Activated naive CD4-positive, alpha-beta T cell treated with anti-CD3 and anti-CD28 coated beads for 36 hours (primary cell): ENCODE measurements around the gene PLXNA1. TPM values are rescaled to one million over a fixed set of nuclear protein-coding genes. Genes with fewer than 3 reads are reported as not detected.

Source experiments
- CTCF ChIA-PET: fragments of 350-600 bp; sonication (Branson Sonifier 250); formaldehyde crosslinking; loops from one replicate; lab custom pipeline; 2021; ENCODE audit warnings: antibody characterized with exemption; lab: Charles Lee
- DNase-seq: peaks from one replicate; pipeline ENCODE4 v3.0.0-alpha.2; 2020
- H3K27ac Mint-ChIP-seq: one replicate; pipeline ENCODE4 v1.8.0; 2021; ENCODE audit warnings: mild to moderate bottlenecking, mixed read lengths
- H3K27me3 Mint-ChIP-seq: one replicate; pipeline ENCODE4 v1.8.0; 2021; ENCODE audit warnings: low read depth, mixed read lengths
- H3K36me3 Mint-ChIP-seq: one replicate; pipeline ENCODE4 v1.8.0; 2021; ENCODE audit warnings: low read depth, mixed read lengths
- H3K4me1 Mint-ChIP-seq: one replicate; pipeline ENCODE4 v1.8.0; 2021; ENCODE audit warnings: low read depth, mixed read lengths
- H3K4me3 Mint-ChIP-seq: one replicate; pipeline ENCODE4 v1.8.0; 2021; ENCODE audit warnings: mild to moderate bottlenecking, moderate library complexity, mixed read lengths
- H3K9me3 Mint-ChIP-seq: one replicate; pipeline ENCODE4 v1.8.0; 2021; ENCODE audit warnings: mixed read lengths
- intact Hi-C: fragments of 100-400 bp; cut with micrococcal nuclease; formaldehyde crosslinking; loops from one replicate; pipeline ENCODE4 v1.15.1; 2023
- total RNA-seq, 2 experiments: library from RNA; stranded (reverse); gene quantifications; one replicate each; pipeline ENCODE4 v1.2.3, GENCODE V29; 2021

The PLXNA1 gene
- total RNA-seq, 2 experiments from 2014 or later, result 5.0 to 5.8 TPM

DNA sequence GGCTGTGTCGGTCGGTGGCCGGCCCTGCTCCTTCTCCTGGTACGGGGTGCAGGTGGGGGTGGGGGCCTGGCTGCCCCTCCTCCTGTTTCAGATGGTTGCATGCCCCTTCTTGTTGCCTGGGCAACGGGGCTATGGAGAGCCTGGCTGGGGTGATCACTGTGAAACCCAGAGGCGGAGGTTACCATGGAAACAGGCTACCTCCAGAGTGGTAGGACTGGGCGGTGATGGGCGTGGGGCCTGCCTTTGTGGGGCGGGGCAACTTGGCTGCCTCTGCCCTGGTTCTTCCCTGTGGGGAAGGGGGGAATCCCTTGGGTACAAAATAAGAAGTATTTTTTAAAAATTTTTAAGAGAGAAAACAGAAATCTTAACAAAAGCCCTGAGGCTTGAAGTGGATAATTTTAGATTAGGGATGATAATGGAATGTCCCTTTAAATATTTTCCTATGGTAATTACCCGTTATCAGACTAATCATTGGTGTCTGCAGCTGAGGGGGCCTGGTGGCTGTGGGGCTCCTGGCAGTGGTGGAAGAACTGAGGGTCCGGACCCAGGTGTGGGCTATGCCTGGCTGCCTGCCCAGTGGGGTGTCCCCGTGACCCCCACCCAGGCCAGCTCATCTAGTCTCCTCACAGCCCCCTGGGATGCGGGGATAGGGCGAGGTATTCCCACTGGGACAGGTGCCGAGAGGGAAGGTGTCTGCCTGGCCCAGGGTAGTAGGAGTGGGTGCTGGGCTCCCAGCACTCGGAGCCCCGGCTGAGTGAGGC, 32.5 kb downstream of the PLXNA1 start:
- Mint-ChIP-seq H3K9me3 (no peaks in the 10 kb centered on the region), H3K27ac (no peak overlapping the region), H3K36me3 (peaks cover 8% of the 10 kb centered on the region), H3K4me1 (no peaks in the 10 kb centered on the region), H3K4me3 (no peak overlapping the region), H3K27me3 (no peaks in the 10 kb centered on the region)
- DNase-seq, result no peak
- intact Hi-C loops, result no loop called here
- CTCF ChIA-PET, result no interaction called here

DNA sequence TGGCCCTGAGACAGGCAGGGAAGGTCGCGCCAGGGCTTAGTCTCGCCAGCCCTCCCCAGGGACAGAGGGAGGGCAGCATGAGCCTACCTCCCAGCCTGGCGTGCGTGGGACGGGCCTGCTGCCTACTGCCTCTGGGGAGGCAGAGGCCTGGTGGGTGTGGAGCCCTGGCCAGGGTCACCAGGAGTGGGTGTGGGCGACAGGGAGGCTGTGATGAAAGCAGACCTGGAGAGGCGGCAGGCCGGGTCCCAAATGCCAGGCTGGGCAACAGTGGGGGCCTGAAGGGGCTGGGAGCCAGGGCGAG, 33.1 kb downstream of the PLXNA1 start:
- no peak for DNase-seq
- no peaks in the 10 kb centered on the region for H3K4me1 Mint-ChIP-seq
- no peak overlapping the region for H3K27ac Mint-ChIP-seq
- H3K9me3 Mint-ChIP-seq, result no peaks in the 10 kb centered on the region
- H3K36me3 Mint-ChIP-seq, result peaks cover 8% of the 10 kb centered on the region
- intact Hi-C loops, result no loop called here
- H3K4me3 Mint-ChIP-seq, result no peak overlapping the region
- no peaks in the 10 kb centered on the region for H3K27me3 Mint-ChIP-seq
- CTCF ChIA-PET, result no interaction called here

DNA sequence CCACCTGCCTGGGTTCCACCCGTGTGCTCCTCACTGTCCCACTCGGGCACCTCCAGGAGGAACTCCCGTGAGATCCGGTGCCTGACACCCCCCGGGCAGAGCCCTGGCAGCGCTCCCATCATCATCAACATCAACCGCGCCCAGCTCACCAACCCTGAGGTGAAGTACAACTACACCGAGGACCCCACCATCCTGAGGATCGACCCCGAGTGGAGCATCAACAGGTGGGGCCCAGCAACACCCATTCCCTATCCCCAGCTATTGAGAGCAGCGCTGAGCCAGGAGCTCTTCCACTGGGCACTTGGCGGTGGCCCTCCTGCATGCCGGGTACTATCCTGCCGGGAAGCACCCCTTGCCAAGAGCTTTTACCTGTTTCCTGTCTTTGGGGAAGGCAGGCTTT, 33.5 kb downstream of the PLXNA1 start:
- H3K27me3 Mint-ChIP-seq, result no peaks in the 10 kb centered on the region

DNA sequence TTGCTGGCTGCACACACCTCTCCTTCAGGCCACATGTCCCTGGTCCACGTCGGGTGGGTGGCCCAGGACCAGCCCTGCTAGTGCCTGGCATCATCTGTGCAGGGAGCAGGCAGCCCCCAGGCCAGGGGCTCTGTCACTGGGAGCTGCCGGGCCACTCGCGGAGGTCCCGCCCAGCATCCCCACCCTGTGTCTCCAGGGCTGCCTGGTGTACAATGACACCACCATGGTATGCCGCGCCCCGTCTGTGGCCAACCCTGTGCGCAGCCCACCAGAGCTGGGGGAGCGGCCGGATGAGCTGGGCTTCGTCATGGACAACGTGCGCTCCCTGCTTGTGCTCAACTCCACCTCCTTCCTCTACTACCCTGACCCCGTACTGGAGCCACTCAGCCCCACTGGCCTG, 34.3 kb downstream of the PLXNA1 start:
- DNase-seq, result no peak
- Mint-ChIP-seq H3K4me3 (no peak overlapping the region), H3K27me3 (no peaks in the 10 kb centered on the region), H3K36me3 (peaks cover 11% of the 10 kb centered on the region), H3K9me3 (no peaks in the 10 kb centered on the region), H3K4me1 (no peaks in the 10 kb centered on the region), H3K27ac (no peak overlapping the region)
- intact Hi-C loops, result no loop called here
- CTCF ChIA-PET, result no interaction called here

More for the DNA sequence above, 33.5 kb downstream of the PLXNA1 start:
- DNase-seq, result no peak
- Mint-ChIP-seq H3K36me3 (peaks cover 11% of the 10 kb centered on the region), H3K4me3 (no peak overlapping the region), H3K27ac (no peak overlapping the region), H3K9me3 (no peaks in the 10 kb centered on the region), H3K4me1 (no peaks in the 10 kb centered on the region)
- intact Hi-C loops, result no loop called here
- CTCF ChIA-PET, result no interaction called here

DNA sequence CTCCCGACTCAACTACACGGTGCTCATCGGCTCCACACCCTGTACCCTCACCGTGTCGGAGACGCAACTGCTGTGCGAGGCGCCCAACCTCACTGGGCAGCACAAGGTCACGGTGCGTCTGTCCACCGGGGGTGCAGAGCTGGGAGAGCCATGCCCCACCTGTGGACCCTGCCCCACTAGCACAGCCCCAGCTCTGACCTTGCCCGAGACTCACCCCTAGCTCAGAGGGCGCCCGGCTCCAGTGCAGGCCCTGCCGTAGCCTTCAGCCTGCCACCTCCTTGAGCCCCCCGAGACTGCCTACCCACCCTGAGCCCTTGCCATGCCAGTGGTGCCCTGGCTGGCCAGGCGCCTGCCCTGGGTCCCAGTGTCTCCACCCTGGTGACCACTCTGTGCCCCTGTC, 34.9 kb downstream of the PLXNA1 start:
- intact Hi-C loops, result no loop called here
- Mint-ChIP-seq H3K9me3 (no peaks in the 10 kb centered on the region), H3K4me3 (no peak overlapping the region), H3K27me3 (no peaks in the 10 kb centered on the region), H3K4me1 (no peaks in the 10 kb centered on the region), H3K27ac (no peak overlapping the region), H3K36me3 (peaks cover 11% of the 10 kb centered on the region)
- CTCF ChIA-PET, result no interaction called here
- no peak for DNase-seq

DNA sequence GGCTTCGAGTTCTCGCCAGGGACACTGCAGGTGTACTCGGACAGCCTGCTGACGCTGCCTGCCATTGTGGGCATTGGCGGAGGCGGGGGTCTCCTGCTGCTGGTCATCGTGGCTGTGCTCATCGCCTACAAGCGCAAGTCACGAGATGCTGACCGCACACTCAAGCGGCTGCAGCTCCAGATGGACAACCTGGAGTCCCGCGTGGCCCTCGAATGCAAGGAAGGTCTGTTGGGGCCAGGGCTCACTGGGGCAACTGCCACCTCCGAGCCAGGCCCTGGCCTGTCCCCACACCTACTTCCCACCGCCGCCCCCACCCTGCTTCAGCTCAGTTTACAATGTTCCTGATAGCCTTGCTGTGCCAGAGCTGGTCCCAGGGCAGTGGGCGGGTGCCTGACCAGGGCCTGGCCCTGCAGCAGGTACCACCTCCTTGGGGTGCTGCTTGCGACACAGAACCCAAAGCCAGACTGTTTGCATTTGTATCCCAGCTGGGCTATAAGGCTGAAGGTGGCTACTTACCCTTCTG, 35.5 kb downstream of the PLXNA1 start:
- intact Hi-C loops, result no loop called here
- no peak for DNase-seq
- no peak overlapping the region for H3K4me3 Mint-ChIP-seq
- H3K36me3 Mint-ChIP-seq, result peaks cover 11% of the 10 kb centered on the region
- H3K9me3 Mint-ChIP-seq, result no peaks in the 10 kb centered on the region
- no peaks in the 10 kb centered on the region for H3K4me1 Mint-ChIP-seq
- no peak overlapping the region for H3K27ac Mint-ChIP-seq
- no peaks in the 10 kb centered on the region for H3K27me3 Mint-ChIP-seq
- CTCF ChIA-PET, result no interaction called here

DNA sequence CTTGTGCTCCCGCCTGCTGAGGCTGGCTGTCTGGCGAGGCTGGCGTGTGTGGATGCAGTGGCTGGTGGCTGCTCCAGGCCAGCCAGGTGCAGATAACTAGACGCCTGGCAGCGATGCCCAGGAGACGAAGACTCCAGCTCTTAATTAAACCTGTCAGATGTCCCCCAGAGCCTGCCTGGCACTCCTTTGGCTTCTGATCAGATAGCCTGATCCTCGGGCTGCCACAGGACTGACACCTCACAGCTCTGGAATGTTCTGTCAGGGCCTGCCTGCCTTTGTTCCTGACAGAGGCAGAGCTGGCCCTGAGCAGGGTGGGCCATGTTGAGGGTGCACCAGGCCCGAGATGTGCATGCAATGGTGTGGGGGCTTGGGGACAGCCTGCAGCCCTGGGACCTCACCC, 36.5 kb downstream of the PLXNA1 start:
- H3K4me3 Mint-ChIP-seq, result no peak overlapping the region
- CTCF ChIA-PET, result no interaction called here
- no peaks in the 10 kb centered on the region for H3K27me3 Mint-ChIP-seq
- no peaks in the 10 kb centered on the region for H3K9me3 Mint-ChIP-seq
- no peak overlapping the region for H3K27ac Mint-ChIP-seq
- no peaks in the 10 kb centered on the region for H3K4me1 Mint-ChIP-seq
- intact Hi-C loops, result no loop called here
- DNase-seq, result no peak
- H3K36me3 Mint-ChIP-seq, result peaks cover 11% of the 10 kb centered on the region

DNA sequence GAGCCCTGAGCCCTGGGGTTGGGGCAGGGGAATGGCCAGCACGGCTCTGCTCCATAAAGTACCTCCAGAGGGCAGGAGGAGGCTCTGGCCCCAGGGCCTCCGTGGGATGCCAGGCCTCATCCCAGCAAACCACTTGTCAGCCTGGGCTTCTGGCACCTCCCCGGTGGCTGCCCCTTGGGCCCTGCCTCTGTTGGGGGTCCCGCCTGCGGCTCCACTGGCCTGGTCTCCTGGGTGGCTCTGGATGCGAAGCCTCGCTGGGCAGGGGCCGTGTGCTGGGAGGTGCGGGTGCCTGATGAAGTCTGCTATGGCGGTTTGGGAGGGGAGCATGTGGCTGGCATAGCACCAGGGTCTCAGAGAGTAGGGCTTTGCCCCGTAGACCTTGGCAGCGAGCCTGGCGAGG, 37.6 kb downstream of the PLXNA1 start:
- H3K4me1 Mint-ChIP-seq, result no peaks in the 10 kb centered on the region
- H3K27ac Mint-ChIP-seq, result no peak overlapping the region
- H3K4me3 Mint-ChIP-seq, result no peak overlapping the region
- CTCF ChIA-PET, result no interaction called here
- peaks cover 11% of the 10 kb centered on the region for H3K36me3 Mint-ChIP-seq
- DNase-seq, result no peak
- H3K9me3 Mint-ChIP-seq, result no peaks in the 10 kb centered on the region
- no peaks in the 10 kb centered on the region for H3K27me3 Mint-ChIP-seq
- intact Hi-C loops, result no loop called here

DNA sequence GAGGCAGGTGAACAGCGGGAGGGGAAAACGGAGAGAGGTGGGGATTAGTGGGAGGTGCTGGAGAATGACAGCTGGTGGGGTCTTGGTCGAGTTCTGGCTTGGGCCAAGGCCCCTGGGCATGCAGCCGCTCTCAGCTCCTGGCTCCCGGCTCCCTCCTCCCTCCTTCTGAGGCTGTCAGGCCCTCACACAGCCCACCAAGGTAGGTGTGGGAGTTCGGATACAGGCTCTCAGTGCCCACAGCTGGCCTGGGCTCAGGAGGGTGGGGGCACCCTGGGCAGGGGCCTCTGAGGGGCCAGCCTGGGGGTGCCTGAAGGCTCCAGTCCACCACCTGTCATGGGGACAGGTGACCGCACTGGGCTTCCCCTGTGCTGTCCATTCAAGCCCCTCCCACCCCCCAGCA, 39.9 kb downstream of the PLXNA1 start:
- DNase-seq, result no peak
- H3K9me3 Mint-ChIP-seq, result no peaks in the 10 kb centered on the region
- CTCF ChIA-PET, result no interaction called here
- no peaks in the 10 kb centered on the region for H3K4me1 Mint-ChIP-seq
- H3K36me3 Mint-ChIP-seq, result peaks cover 6% of the 10 kb centered on the region
- H3K27me3 Mint-ChIP-seq, result no peaks in the 10 kb centered on the region
- no peak overlapping the region for H3K4me3 Mint-ChIP-seq
- intact Hi-C loops, result no loop called here
- H3K27ac Mint-ChIP-seq, result no peak overlapping the region

DNA sequence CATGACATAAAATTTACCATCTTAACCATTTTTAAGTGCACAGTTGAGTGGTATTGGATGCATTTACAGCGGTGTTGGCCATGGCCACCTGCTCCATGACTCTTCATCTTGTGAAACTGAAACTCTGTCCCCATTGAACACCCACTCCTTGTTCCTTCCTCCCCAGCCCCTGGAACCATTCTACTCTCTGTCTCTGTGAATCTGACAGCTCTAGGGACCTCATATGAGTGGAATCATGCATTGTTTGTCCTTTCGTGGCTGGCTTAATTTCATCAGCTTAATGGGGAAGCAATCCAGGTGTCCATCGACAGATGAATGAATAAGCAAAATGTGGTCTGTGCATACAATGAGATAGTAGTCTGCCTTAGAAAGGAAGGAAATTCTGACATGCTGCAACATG, 42.5 kb downstream of the PLXNA1 start:
- no peak overlapping the region for H3K4me3 Mint-ChIP-seq
- CTCF ChIA-PET, result no interaction called here
- H3K27me3 Mint-ChIP-seq, result no peaks in the 10 kb centered on the region
- no peaks in the 10 kb centered on the region for H3K9me3 Mint-ChIP-seq
- H3K36me3 Mint-ChIP-seq, result peaks cover 3% of the 10 kb centered on the region
- no peak overlapping the region for H3K27ac Mint-ChIP-seq
- no peak for DNase-seq
- no peaks in the 10 kb centered on the region for H3K4me1 Mint-ChIP-seq
- intact Hi-C loops, result no loop called here

DNA sequence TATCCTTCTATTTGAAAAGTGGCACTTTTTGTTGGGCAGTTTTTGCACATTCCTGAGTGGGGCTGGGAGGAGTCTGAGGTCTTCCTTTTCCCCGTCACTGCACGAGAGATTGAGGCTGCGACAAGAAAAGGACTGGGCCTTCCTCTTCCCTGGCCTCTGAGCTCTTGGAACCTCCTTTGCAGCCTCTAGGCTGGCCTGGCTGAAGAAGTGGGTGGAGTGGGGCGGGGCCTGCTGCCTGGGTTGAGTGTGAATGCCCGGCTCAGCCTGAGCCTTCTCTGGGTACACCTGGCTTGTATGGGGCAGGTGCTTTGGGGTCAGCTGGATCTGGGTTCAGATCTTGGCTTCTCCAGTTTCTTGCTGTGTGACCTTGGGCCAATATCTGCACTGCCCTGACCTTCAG, 43.1 kb downstream of the PLXNA1 start:
- no peak overlapping the region for H3K4me3 Mint-ChIP-seq
- H3K9me3 Mint-ChIP-seq, result no peaks in the 10 kb centered on the region
- no peaks in the 10 kb centered on the region for H3K27me3 Mint-ChIP-seq
- CTCF ChIA-PET, result no interaction called here
- intact Hi-C loops, result no loop called here
- H3K27ac Mint-ChIP-seq, result no peak overlapping the region
- no peaks in the 10 kb centered on the region for H3K4me1 Mint-ChIP-seq
- DNase-seq, result no peak
- peaks cover 3% of the 10 kb centered on the region for H3K36me3 Mint-ChIP-seq

DNA sequence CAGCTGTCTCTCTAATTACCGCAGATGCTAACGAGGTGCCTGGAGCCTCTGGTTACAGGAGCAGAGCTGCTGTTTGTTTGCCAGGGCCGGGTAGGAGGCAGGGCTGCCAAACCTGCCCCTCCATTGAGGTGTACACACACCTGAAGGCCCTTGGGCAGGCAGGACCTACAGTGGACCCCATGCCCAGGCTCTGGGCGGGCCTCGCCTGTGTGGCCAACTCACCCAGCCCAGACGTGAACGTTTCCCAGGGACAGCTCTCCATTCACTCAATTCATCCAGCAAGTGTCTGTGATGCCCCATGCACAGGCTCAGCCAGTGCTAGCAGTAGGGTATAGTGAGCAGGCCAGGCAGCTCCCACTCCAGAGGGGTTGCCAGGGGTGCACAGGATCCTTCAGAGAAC, 43.7 kb downstream of the PLXNA1 start:
- Mint-ChIP-seq H3K36me3 (no peaks in the 10 kb centered on the region), H3K27ac (no peak overlapping the region), H3K27me3 (no peaks in the 10 kb centered on the region), H3K9me3 (no peaks in the 10 kb centered on the region), H3K4me1 (no peaks in the 10 kb centered on the region), H3K4me3 (no peak overlapping the region)
- intact Hi-C loops, result no loop called here
- no peak for DNase-seq
- CTCF ChIA-PET, result no interaction called here

DNA sequence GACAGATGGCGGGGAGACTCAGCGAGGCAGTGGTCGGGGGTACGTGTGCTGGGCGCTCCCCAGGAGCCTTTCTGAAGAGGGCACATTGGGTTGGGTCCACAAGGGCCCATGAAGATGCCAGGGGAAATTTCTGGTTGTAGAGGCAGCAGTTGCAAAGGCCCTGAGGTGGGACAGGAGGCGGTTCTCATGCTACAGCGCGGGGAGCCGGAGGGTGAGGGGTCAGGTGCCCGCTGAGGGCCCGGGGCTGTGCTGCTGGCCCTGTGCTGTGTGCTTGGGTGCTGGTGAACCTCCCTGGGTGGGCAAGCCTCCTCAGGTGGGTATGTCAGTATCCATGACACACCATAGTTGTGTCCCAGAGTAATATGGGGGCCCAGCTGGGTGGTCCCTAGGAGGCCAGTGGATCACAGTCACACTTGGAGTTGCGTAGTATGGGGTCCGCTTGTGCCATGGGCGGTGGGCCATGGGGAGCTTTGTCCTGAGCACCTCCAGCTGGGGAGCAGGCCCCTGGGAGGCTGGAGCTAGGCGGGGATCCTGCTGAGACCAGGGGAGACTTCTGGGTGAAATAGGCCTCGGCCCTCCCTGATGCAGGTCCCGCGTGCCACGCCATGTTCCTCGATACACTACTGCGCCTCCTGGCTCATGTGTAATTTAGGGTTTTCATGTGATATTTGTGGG, 44.3 kb downstream of the PLXNA1 start:
- H3K27ac Mint-ChIP-seq, result no peak overlapping the region
- H3K27me3 Mint-ChIP-seq, result no peaks in the 10 kb centered on the region
- DNase-seq, result no peak
- no peak overlapping the region for H3K4me3 Mint-ChIP-seq
- no peaks in the 10 kb centered on the region for H3K9me3 Mint-ChIP-seq
- CTCF ChIA-PET, result no interaction called here
- no peaks in the 10 kb centered on the region for H3K4me1 Mint-ChIP-seq
- intact Hi-C loops, result no loop called here
- H3K36me3 Mint-ChIP-seq, result no peaks in the 10 kb centered on the region
